ENCODE measurements around the gene ACOT7.
"Not testable (repeated sequence)": the region's sequence is repeated elsewhere in the genome, so short reads cannot be mapped to it uniquely, and the experiment has no call there.

ACOT7 gene

GRCh38 chr1:6307682-6308081 lies 85.9 kb downstream of the ACOT7 start:
- not testable (repeated sequence) for H3K27me3 ChIP-seq (ENCODE audit: insufficient read depth, poor library complexity, severe bottlenecking); H3K4me3 ChIP-seq (replicated peaks; ENCODE audit: insufficient read depth, low read length)
- H3K27ac ChIP-seq (replicated peaks) = peak overlapping the region; percentile 31; the same call in 1 of the 2 replicates
- DNase-seq (ENCODE audit: low read depth in 1 of 2, low spot score in 1 of 2) = peak; percentile 44 to 81
- peak; percentile 76 for TF ChIP-seq POLR2AphosphoS5 (IDR thresholded peaks at IDR 0.05; ENCODE audit: low read depth)

GRCh38 chr1:6307099-6307498 lies 86.5 kb downstream of the ACOT7 start:
- Histone ChIP-seq H3K27ac (replicated peaks) (peak overlapping the region; percentile 31; the same call in 1 of the 2 replicates), H3K4me3 (replicated peaks; ENCODE audit: insufficient read depth, low read length) (no peak overlapping the region), H3K27me3 (ENCODE audit: insufficient read depth, poor library complexity, severe bottlenecking) (no peaks in the 10 kb centered on the region)
- no peak for DNase-seq (ENCODE audit: low read depth in 1 of 2, low spot score in 1 of 2)
- no peak for TF ChIP-seq GABPA (IDR thresholded peaks at IDR 0.05; ENCODE audit: low read depth)
- TF ChIP-seq POLR2AphosphoS5 (IDR thresholded peaks at IDR 0.05; ENCODE audit: low read depth) = no peak

GRCh38 chr1:6303397-6304012 lies 90.1 kb downstream of the ACOT7 start:
- Histone ChIP-seq H3K4me3 (replicated peaks; ENCODE audit: insufficient read depth, low read length) (no peak overlapping the region), H3K27ac (replicated peaks) (no peak overlapping the region), H3K27me3 (ENCODE audit: insufficient read depth, poor library complexity, severe bottlenecking) (no peaks in the 10 kb centered on the region)
- TF ChIP-seq POLR2AphosphoS5 (IDR thresholded peaks at IDR 0.05; ENCODE audit: low read depth) (no peak), REST (IDR thresholded peaks at IDR 0.05; ENCODE audit: insufficient replicate concordance, low read depth) (peak; percentile 57), SPI1 (IDR thresholded peaks at IDR 0.05; ENCODE audit: borderline replicate concordance, low read depth) (no peak)
- DNase-seq (ENCODE audit: low read depth in 1 of 2, low spot score in 1 of 2) = no peak

GRCh38 chr1:6302568-6302967 lies 91.0 kb downstream of the ACOT7 start:
- no peak overlapping the region for H3K4me3 ChIP-seq (replicated peaks; ENCODE audit: insufficient read depth, low read length)
- DNase-seq (ENCODE audit: low read depth in 1 of 2, low spot score in 1 of 2) = no peak
- no peak overlapping the region for H3K27ac ChIP-seq (replicated peaks)
- H3K27me3 ChIP-seq (ENCODE audit: insufficient read depth, poor library complexity, severe bottlenecking) = no peaks in the 10 kb centered on the region
- TF ChIP-seq GABPA (IDR thresholded peaks at IDR 0.05; ENCODE audit: low read depth) (no peak), REST (IDR thresholded peaks at IDR 0.05; ENCODE audit: insufficient replicate concordance, low read depth) (no peak), POLR2AphosphoS5 (IDR thresholded peaks at IDR 0.05; ENCODE audit: low read depth) (no peak), CTCF (IDR thresholded peaks at IDR 0.05; ENCODE audit: insufficient read depth, low read length) (no peak), SPI1 (IDR thresholded peaks at IDR 0.05; ENCODE audit: borderline replicate concordance, low read depth) (no peak)

GRCh38 chr1:6301526-6301925 lies 92.0 kb downstream of the ACOT7 start:
- no peak for DNase-seq (ENCODE audit: low read depth in 1 of 2, low spot score in 1 of 2)
- no peak overlapping the region for H3K4me3 ChIP-seq (replicated peaks; ENCODE audit: insufficient read depth, low read length)
- TF ChIP-seq REST (IDR thresholded peaks at IDR 0.05; ENCODE audit: insufficient replicate concordance, low read depth) (no peak), POLR2AphosphoS5 (IDR thresholded peaks at IDR 0.05; ENCODE audit: low read depth) (no peak)
- no peak overlapping the region for H3K27ac ChIP-seq (replicated peaks)
- H3K27me3 ChIP-seq (ENCODE audit: insufficient read depth, poor library complexity, severe bottlenecking) = no peaks in the 10 kb centered on the region

All from HL-60 (cell line).